ENCODE data around the gene ZNF638.

Gene ZNF638

DNA sequence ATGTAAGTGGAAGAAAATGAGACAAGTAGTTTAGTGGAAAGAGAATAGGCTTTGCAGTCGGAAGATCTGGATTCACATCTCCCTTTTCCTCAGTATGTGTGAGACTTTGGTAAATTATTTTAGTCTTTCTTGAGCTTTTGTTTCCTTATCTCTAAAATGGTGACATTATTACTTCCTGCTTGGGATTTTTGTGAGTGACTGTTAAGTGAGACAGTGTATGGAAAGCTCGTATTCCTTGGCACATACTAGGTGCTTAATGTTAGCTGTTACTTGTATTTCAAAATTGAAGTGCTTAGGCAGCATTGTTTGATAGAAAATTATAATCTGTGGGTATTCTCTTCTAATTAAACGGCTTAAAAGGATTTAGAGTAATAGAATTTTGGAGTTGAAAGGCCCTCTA, 2.0 kb downstream of the ZNF638 start:
- DNase-seq, result no peak

DNA sequence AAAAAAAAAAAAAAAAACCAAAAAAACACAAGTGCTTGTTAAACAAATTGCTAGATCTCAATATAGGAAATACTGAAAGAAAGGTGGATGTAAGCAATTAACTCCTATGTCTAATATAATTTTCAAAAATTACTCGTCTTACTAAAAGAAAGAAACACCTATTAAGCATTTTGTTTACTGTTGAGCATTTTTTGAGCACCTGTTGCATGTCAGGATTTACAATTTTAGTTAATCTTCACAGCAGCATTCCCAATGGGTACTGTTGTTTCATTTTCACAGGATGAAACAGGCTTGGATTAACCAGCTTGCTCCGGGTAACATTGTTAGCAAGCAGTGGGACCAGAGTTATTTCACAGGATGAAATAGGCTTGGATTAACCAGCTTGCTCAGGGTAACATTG, 4.8 kb downstream of the ZNF638 start:
- DNase-seq, result no peak

DNA sequence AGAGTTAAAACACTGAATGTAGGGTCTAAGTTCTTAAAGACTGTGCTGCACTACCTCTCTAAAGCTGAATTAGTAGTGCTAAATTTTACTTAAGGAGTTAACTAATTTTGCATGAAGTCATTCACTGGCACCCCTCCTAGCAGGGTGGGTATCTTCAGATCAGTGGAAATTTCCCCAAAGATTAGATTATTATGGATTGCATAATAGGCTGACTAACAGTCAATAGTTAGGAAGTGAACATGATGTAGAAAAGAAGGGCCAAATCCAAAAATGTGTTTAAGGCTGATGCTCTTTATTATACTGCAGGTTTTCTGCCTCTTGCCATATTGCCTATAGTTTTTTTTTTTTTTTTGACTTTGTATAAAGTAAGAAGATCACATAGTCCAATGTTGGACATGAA, 5.2 kb downstream of the ZNF638 start:
- no peak for DNase-seq

DNA sequence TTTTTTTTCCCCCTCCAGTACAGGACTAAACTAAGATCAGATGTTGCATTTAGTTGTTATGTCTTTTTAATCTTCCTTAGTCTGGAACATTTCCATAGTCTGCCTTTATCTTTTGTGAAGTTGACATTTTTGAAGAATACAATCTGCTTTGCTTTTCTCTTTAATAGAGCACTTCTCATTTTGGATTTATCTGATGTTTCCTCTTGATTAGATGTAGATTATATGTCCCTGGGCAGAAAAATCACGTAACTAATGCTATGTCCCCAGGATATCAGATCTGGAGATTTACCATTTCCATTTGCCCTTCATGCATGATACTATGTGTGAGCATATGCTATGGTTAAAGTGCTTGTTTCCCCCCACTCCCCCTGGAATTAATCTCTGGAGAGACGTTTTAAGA, 6.2 kb downstream of the ZNF638 start:
- DNase-seq, result no peak

DNA sequence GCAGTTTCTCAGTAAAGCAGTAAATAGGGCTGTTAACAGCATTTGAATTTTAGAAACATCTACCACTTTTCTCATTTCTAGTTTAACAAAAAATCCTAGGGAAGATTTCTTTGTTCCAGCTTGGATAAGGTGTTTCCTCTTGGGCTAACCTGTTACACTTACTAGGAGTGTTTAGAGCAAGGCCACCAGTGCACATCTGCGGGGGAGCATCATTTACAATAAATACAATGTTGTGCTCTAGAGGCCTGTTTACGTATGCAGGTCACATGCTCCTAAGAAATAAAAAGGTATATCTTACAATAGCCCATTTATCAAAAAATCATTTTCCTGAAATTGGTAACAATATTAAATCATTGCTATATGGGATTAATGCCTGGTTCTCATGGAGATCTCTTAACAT, 8.1 kb downstream of the ZNF638 start:
- no peak for DNase-seq

DNA sequence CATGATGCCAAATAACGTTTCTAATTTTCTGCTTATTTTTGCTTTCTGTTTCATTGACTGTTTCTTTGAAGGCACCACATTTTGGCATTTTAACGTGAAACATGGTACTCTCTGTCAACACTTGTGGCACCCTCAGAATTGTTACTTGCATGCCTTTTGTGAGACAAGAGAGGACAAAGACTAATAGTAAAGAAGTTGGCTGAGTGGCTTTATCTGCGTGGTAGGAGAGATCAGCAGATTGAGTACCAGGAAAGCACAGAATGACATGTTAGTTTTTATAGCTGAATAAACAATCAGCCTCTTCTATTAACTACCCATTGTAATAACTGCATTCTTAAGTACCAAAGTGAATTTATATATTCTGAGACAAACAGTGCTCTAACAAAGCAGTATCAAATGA, 8.6 kb downstream of the ZNF638 start:
- DNase-seq, result no peak

DNA sequence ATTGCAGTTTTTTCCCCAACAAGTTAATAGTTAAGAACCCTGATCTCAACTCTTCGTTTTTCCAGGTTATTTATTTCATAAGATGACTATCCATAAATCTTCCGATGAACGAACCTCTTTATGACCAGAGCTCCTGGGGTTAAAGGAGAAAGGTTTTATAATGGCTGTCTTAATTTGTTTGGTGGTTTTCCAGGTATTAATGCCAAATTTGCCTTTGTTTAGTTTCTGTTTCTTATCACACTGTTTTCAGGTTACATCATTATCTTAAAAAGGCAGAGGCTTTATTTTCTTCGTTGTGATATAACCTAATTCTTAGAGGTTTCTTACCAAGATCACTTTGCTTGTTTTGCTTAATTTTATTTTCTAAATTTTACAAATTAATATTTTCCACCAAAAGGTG, 10.1 kb downstream of the ZNF638 start:
- DNase-seq, result no peak

DNA sequence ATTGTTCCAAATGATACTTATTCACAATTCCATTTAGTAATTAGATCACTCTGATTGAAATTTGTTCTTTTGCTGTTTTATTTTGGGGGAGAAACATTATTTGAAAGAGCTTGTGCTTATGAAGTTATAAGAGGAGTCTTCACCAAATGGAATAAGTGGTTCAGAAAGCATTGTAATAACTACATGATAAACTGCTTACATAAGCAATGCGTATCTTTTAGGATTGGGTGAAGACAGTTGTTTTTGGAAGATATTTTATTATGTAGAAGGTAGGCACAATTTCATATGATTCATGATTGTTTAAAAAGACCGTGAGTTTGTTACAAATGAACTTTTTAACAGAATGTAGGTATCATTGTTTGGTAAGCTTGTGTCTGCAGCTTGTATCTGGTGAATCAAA, 14.5 kb downstream of the ZNF638 start:
- no peak for DNase-seq

DNA sequence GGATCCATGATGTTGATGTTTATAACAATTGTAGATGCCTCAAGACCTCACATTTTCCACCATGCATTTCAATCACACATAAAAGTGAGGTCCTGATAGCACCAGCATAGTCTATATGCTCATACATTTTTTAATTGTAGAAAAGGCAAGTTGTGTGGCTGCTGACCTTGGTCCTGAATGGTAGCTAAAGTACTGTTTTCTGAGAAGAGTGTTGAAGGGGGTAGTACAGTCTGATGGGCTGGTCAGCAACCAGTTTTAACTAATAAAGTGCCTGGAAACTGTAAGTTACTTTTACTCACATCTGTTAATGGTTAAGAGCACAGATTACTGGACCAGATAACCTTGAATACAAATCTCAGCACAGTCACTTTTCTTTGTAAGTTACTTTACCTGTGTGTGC, 15.9 kb downstream of the ZNF638 start:
- no peak for DNase-seq

DNA sequence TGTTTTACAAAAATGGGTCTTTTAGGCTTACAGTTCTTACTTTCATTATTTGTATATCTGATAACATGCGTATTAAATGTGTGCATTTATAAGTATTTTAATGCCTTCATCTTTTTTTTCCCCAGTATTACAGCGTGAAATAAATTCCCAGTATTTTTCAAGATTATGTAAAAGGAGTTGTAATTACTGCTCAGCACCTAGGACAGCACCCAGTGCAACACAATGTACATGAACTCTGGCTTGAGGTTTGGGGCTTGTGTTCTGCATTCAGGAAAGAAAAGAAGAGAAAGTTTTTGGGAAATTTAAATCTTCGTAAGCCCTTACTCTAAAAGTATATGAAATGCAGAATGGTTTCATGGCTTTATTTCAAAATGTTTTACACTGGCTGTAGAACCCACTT, 16.7 kb downstream of the ZNF638 start:
- DNase-seq, result no peak

DNA sequence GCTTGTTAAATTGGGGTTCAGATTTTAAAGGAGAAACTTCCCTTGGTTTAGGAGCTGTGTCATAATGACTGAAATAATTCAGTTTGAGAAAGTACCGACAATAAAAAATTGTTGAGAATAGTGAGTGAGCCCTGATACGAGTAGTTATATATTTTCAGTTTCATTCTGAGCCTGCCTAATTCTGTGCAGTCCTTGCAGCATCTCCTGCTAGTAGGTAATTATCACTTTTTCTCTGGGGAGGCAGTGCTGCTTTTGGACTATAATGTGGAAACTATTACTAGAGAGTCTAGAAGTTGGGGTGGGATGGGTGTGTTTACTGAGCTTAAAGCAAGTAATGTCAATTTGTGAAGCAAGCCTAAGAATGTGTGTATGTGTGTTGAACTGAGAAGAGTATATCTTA, 21.7 kb downstream of the ZNF638 start:
- no peak for DNase-seq

DNA sequence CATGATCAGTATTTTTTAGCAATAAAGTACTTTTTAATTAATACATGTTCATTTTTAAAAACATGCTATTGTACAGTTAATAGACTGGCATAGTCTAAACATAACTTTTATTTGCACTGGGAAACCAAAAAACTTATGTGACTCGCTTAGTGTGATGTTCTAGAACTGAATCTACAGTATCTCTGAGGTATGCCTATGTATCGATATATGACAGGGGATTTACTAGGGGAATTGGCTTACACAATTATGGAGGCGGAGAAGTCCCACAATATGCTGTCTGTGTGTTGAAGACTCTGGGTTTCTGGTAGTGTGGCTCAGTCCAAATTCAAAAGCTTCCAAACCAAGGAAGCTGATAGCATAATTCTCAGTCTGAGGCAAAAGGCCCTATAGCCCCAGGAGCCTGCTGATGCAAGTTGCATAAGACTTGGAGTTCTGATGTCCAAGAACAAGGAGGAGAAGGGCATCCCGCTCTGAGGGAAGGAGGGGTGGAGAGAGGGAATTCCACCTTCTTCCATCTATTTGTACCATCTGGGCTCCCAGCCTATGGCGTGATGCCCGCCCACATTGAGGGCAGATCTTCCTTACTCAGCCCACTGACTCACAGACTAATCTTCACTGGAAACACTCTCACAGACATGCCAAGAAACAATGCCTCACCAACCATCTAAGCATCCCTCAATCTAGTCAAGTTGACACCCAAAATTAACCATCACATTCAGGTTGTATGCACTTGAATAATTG, 27.5 kb downstream of the ZNF638 start:
- DNase-seq, result no peak

DNA sequence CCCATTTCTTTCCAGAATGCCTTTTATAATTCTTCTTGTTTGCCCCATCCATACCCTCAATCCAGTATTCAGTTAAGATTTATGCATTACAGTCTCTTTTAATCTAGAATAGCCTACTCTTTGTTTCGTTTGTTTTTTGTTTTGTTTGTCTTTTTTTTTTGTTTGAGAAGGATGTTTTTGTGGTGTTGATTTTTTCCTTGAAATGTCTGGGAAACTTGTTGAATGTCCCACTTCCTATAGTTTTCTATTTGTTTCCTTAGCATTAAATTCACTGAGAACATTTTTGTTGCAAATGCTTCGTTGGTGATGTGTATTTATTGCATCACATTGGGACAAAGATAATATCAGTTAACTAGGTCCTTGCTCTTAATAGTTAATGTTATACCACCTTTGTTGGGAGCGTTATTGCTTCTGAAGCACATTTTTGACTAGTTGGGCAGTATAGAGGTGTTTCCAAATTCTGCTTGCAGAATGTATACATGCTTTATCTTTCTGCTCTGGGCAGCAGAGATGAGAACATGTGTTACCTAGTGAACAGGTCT, 28.9 kb downstream of the ZNF638 start:
- no peak for DNase-seq

DNA sequence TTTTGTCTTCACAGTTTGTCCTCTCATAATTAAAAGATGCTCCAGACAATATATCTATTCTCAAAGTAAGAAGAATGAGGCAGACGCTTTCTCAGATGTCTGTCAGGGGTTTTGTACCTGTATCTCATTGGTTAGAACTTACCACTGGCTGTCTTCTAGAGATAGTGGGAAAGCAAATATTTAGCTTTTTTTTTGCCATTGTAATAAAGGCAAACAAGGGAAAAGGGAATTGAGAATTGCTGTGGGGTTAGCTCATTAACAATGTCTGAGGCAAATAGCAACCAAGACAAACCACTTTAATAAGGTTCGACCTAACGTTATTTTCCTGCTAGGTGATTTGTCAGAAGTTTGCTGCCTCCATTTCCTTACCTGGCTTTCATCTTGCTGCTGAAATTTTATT, 30.0 kb downstream of the ZNF638 start:
- no peak for DNase-seq

DNA sequence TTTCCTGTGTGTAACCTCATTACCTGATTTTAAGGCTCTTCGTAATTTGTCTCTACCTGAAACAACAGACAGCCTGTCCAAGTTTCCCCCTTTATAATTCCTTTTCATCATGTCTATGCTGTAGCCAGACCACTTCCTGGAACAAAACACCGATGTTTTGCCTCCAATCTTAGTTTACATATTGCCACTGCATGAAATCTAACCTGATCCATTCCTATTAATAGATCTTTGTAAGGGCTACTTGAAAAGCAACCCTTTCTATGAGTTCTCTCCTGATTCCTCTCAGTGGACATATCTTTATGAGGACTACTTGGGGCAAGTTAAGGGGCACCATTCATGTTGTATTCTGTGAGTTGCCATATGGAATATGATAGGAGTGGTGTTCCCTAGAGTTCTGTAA, 30.9 kb downstream of the ZNF638 start:
- no peak for DNase-seq

DNA sequence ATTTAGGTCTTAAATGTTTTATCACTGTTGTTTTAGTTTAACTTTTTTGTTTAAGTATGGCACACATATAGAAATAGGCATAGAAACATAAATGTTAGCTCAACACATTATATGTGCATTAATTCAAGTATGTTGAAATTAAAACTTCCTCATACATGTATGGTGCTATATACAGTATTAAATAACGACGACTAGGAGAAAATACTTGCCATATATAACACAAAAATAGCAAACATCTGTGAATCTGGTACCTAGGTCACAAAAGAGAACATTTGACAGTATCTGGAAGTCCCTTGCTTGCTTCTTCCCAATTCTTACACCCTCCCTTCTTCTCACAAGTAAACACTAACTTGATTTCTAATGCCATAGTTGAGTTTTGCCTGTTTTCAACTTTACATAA, 38.4 kb downstream of the ZNF638 start:
- DNase-seq, result no peak

DNA sequence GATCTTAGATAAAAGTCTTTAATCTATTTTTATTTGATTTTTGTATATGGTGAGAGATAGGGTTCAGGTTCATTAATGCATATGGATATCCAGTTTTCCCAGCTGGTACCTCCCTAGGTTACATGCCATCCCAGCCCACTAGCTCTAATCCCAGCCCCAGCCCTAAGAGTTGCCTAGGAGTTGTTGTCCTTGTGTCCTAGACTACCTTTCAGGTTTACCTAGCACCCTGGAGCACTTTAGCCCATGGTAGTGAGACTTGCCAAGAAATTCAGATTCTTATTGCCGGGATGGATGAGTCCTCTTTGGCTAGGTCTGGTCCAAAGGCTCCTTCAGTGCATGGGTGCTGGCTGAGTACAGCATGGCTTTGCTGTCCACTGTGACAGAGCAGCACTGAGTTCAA, 40.5 kb downstream of the ZNF638 start:
- DNase-seq, result no peak

DNA sequence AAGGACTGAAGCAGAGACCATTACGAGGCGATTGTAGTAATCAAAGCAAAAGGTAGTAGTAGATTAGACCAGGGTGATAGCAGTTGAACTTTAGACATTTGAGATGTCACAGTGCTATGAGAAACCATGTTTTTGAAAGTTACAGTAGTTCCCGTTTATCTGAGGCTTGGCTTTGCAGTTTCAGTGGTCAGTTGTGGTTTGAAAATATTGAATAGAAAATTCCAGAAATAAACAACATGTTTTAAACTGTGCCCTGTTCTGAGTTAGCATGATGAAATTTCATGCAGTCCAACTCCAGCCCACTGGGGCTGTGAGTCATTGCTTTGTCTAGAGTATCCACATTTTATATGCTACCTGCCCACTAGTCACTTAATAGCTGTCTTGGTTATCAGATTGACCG, 47.5 kb downstream of the ZNF638 start:
- DNase-seq, result no peak

DNA sequence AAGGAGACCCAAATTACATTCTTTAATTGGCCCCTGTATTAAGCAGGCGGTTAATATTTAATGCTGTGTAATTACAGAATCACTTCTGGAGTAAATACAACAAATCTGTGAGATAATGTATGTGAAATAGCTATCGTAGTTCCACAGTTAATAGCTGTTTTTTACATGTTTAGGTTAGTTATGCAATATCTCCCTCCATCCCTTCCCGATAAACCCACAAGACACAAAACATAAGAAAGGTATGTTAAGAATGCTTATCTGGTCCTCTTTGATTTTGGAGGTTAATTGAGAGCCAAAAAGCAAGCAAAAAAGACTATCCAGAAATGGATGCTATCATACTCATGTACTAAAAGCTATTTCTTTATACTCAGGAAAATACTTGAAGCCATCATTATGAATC, 49.1 kb downstream of the ZNF638 start:
- no peak for DNase-seq

DNA sequence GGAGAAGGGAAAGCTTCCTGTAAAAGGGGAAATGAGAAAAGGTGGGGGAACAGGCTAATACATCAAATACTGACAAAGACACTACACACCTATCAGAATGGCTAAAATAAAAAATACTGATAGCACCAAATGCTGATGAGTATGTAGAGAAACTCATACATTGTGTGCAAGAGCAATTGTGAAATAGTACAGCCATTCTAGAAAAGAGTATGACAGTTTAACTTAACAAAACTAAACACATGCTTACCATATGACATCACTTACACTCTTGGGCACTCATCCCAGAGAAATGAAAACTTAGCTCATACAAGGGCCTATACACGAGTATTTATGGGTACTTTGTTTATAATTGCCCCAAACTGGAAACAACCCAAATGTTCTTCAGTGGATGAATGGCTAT, 53.4 kb downstream of the ZNF638 start:
- no peak for DNase-seq

DNA sequence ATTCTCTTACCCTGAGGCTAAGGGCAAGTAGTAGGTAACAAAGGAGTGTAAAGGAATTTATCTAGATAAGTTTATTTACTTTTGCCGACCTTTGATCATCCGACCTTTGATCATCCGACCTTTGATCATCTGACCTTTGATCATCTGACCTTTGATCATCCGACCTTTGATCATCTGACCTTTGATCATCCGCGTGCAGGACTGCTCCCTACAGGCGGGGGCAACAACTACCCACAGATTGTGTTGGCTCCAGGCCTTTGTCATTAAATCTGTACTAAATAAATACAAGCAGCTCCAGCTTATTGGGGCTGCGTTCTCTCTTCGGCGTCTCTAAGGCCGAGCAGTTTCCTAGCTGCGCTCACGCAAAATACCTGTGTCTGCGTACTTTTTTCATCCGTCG, 56.6 kb downstream of the ZNF638 start:
- DNase-seq, result no peak

DNA sequence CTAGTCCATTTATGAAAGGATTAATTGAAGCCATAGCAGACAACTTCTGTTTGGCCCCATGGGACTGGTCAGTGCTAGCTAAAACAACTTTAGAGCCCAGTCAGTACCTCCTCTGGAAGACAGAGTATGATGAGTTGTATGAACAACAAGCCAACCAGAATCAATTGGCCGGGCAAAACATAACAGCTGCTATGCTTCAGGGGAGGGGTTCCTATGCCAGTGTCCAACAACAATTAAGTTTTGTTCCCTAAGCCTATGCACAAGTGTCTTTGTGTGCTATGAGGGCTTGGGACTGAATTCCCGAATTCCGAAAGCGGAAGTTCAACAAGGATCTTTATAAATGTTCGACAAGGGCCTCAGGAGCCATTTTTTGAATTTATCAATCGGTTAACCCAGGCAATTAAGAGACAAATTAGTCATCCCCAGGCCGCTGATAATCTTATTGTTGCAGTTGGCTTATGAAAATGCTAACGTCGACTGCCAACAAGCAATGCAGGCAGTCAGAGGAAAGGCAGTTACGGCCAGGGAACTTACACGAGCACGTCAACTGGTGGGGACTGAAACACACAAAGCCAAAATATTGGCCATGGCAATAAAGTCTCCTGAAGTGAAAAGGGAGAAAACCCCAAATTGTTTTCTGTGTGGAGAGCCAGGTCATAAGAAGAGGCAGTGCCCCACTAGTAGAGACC, 57.9 kb downstream of the ZNF638 start:
- DNase-seq, result no peak

DNA sequence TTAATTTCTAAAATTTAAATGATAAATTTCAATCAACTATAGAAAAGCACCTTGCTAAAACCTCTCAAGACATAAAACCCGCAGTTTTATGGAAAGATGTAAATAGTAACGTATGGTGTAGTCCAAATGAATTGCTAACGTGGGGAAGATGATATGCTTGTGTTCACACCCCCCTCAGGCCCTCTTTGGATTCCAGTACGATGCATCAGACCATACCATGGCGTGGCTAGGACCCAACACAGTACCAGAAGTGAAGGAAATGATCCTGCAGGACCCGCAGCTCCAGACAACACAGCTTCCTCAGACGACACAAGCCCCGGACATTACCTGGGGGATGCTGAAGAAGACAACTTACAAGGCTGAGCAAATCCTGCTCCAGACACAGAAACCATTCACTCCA, 61.6 kb downstream of the ZNF638 start:
- no peak for DNase-seq

DNA sequence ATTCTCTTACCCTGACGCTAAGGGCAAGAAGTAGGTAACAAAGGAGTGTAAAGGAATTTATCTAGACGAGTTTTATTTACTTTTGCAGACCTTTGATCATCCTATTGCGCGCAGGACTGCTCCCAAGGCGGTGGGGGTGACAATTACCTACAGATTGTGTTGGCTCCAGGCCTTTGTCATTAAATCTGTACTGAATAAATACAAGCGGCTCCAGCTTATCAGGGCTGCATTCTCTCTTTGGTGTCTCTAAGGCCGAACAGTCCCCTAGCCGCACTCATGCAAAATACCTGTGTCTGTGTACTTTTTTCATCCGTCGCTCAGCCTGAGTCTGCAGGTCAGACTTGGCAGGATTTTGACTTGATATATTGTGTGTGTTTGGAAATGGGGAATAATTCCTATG, 63.9 kb downstream of the ZNF638 start:
- DNase-seq, result no peak

DNA sequence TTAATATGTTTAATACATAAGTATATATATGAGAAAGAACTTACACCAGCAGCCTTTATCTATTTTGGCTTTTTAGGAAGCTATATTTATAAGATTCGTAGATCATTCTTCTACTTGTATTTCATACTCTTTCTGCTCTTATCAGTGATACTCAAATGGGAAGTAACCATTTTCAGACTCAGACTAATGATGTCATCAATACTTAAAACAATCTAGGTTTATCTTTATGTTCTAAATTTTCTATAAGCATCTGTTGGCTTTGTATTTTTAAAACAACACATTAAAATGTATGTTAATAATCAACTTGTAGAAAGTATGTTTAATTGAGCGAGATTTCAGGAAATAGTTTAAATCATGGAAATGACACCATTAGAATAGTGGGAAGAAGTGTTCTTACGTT, 70.8 kb downstream of the ZNF638 start:
- DNase-seq, result no peak
